GM12878 (cell line): ENCODE results near the gene TBCE. TPM values are rescaled to one million over a fixed set of nuclear protein-coding genes. Genes with fewer than 3 reads are reported as not detected.

Experiments used
- BCL11A ChIP-seq: IDR thresholded peaks from 2 replicates; pipeline ENCODE4 v1.6.1; 2011; ENCODE audit warnings: low read depth, low read length
- BRCA1 ChIP-seq: IDR thresholded peaks from 2 replicates; pipeline ENCODE4 v1.6.1; 2011; ENCODE audit warnings: low read depth, low read length, improper control_type of control experiment
- CBX5 ChIP-seq: sonication (generic); IDR thresholded peaks from 2 replicates; pipeline ENCODE4 v1.6.1; 2016; ENCODE audit warnings: low read depth, moderate library complexity, mild to moderate bottlenecking, inconsistent platforms
- CHD4 ChIP-seq: fragments of 200-600 bp; sonication (generic); IDR thresholded peaks from 2 replicates; pipeline ENCODE4 v1.6.1; 2016; ENCODE audit warnings: mild to moderate bottlenecking
- CTCF ChIP-seq, 3 experiments: IDR thresholded peaks in 2 of 3; conservative IDR thresholded peaks in 1 of 3; 2 replicates each; pipeline ENCODE4 v1.5.1; 2011; ENCODE audit warnings: low read depth in 3 of 3, low read length in 3 of 3, mild to moderate bottlenecking in 3 of 3, control low read depth in 2 of 3, moderate library complexity in 2 of 3, inconsistent platforms in 1 of 3, mixed read lengths in 1 of 3; ENCODE audit not compliant: control insufficient read depth in 2 of 3, insufficient read depth in 1 of 3; ENCODE audit errors: extremely low read depth in 1 of 3
- EP300 ChIP-seq, 2 experiments: fragments of 150-350 bp in 1 of 2; IDR thresholded peaks; 2 replicates each; pipeline ENCODE4 v1.6.1; 2011 to 2012; ENCODE audit warnings: low read depth in 2 of 2, low read length in 2 of 2, borderline replicate concordance in 1 of 2, improper control_type of control experiment in 1 of 2, inconsistent platforms in 1 of 2; ENCODE audit not compliant: control insufficient read depth in 1 of 2
- HCFC1 ChIP-seq: fragments of 150-350 bp; IDR thresholded peaks from 2 replicates; pipeline ENCODE4 v1.6.1; 2014; ENCODE audit warnings: low read length
- HDAC6 ChIP-seq: fragments of 200-600 bp; sonication (generic); IDR thresholded peaks from one replicate; pipeline ENCODE4 v1.8.0; 2017; ENCODE audit warnings: antibody characterized with exemption; ENCODE audit not compliant: unreplicated experiment
- IRF4 ChIP-seq: IDR thresholded peaks from 2 replicates; pipeline ENCODE4 v1.6.1; 2011; ENCODE audit warnings: low read depth, low read length
- JUND ChIP-seq: IDR thresholded peaks from 2 replicates; pipeline ENCODE4 v1.6.1; 2012; ENCODE audit warnings: low read depth, mild to moderate bottlenecking, low read length, improper control_type of control experiment, moderate library complexity
- NBN ChIP-seq: fragments of 450-650 bp; IDR thresholded peaks from 2 replicates; pipeline ENCODE4 v1.6.1; 2016
- NFXL1 ChIP-seq: fragments of 450-650 bp; IDR thresholded peaks from 2 replicates; pipeline ENCODE4 v1.6.1; 2017; ENCODE audit warnings: antibody characterized with exemption, mild to moderate bottlenecking, borderline replicate concordance
- NR2C2 ChIP-seq: IDR thresholded peaks from 2 replicates; pipeline ENCODE4 v1.6.1; 2011; ENCODE audit warnings: borderline replicate concordance, low read depth; ENCODE audit not compliant: control insufficient read depth, insufficient read length
- POLR2A ChIP-seq: IDR thresholded peaks from 2 replicates; pipeline ENCODE4 v1.6.1; 2011; ENCODE audit warnings: low read depth, mild to moderate bottlenecking, low read length
- POU2F2 ChIP-seq: IDR thresholded peaks from 3 replicates; pipeline ENCODE4 v1.6.1; 2011; ENCODE audit warnings: low read depth, mild to moderate bottlenecking, low read length, borderline replicate concordance
- RAD21 ChIP-seq: IDR thresholded peaks from 2 replicates; pipeline ENCODE4 v1.6.1; 2011; ENCODE audit warnings: mild to moderate bottlenecking, low read depth, low read length, moderate library complexity; ENCODE audit not compliant: insufficient read depth
- REST ChIP-seq: IDR thresholded peaks from 2 replicates; pipeline ENCODE4 v1.6.1; 2012; ENCODE audit warnings: mild to moderate bottlenecking, low read depth, low read length
- SMC3 ChIP-seq: IDR thresholded peaks from 2 replicates; pipeline ENCODE4 v1.6.1; 2011; ENCODE audit warnings: low read length, improper control_type of control experiment, borderline replicate concordance
- polyA plus RNA-seq, 11 experiments: library from polyadenylated mRNA; depleted of rRNA in 4 of 11; unstranded in 6 of 11; stranded (reverse) in 5 of 11; fragments of >200 nt; fragmentation: Nextera tagmentation in 4 of 11; fragmentation: Illumina TruSeq in 1 of 11; extraction: Ambion mirVana in 4 of 11; extraction: Trizol in 1 of 11; gene quantifications; 1 replicate in 1 of 11; 2 replicates in 10 of 11; pipeline versions ENCODE4 v1.2.1 to v1.2.3, GENCODE V29; 2011 to 2016; ENCODE audit warnings: inconsistent platforms in 2 of 11, missing spikeins in 2 of 11, low read depth in 1 of 11
- total RNA-seq, 4 experiments: library from RNA; depleted of rRNA in 3 of 4; stranded (reverse); fragments of >200 nt in 3 of 4; fragmentation: Illumina TruSeq in 1 of 4; extraction: Trizol in 1 of 4; gene quantifications; 2 replicates each; pipeline versions ENCODE4 v1.2.1 to v1.2.3, GENCODE V29; 2013 to 2021
- TF ChIP-seq, protein P1 (sequence below): fragments of 450-650 bp; IDR thresholded peaks from 2 replicates; pipeline ENCODE4 v1.6.1; 2017; ENCODE audit warnings: mild to moderate bottlenecking, moderate library complexity
- TF ChIP-seq, protein P2 (sequence below): fragments of 450-650 bp; IDR thresholded peaks from 2 replicates; pipeline ENCODE4 v1.6.1; 2016; ENCODE audit warnings: mild to moderate bottlenecking

TBCE gene
- total and polyA plus RNA-seq, 10 of the 15 experiments (the other 5 are each of a cell fraction or from before 2014, with no cell fraction given): 22.7 to 48.7 (median 29.2) TPM

DNA sequence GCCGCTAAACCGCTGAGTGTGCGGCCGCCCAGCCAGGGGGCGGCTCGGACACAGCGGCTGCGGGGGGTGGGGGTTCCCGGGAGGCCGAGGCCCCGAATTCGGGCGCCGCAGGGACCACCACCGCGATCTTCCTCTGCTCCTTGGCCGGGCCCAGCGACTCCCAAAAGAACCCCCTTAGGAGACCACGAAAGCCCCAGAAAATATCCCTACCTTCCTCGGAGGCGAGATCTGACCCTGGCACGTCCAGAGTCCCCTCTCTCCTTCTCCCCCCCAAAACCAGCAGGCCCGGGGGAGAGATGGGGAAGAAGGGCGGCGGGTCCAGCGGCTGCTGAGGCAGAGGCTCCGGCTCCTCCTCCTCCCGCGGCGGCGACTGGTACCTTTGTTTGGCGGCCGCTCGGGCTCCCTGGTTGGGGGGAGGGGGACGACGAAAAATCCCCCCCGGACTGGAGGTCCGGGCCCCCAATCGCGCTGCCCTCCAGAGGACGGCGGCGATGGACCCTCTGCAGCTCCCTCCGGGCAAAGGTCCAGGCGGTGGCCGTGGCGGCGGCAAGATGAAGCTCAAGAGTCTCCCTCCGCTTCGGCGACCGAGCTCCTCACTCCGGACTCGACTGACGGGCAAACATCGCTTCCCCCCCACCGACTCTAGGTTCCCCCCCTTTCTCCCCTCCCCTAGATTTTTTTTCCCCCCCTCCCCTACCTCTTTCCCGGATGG is 39.5 kb upstream of the TBCE start, which contains the start of gene ARID4B (continued):
- TF ChIP-seq JUND: no peak
- TF ChIP-seq, protein P1, sequence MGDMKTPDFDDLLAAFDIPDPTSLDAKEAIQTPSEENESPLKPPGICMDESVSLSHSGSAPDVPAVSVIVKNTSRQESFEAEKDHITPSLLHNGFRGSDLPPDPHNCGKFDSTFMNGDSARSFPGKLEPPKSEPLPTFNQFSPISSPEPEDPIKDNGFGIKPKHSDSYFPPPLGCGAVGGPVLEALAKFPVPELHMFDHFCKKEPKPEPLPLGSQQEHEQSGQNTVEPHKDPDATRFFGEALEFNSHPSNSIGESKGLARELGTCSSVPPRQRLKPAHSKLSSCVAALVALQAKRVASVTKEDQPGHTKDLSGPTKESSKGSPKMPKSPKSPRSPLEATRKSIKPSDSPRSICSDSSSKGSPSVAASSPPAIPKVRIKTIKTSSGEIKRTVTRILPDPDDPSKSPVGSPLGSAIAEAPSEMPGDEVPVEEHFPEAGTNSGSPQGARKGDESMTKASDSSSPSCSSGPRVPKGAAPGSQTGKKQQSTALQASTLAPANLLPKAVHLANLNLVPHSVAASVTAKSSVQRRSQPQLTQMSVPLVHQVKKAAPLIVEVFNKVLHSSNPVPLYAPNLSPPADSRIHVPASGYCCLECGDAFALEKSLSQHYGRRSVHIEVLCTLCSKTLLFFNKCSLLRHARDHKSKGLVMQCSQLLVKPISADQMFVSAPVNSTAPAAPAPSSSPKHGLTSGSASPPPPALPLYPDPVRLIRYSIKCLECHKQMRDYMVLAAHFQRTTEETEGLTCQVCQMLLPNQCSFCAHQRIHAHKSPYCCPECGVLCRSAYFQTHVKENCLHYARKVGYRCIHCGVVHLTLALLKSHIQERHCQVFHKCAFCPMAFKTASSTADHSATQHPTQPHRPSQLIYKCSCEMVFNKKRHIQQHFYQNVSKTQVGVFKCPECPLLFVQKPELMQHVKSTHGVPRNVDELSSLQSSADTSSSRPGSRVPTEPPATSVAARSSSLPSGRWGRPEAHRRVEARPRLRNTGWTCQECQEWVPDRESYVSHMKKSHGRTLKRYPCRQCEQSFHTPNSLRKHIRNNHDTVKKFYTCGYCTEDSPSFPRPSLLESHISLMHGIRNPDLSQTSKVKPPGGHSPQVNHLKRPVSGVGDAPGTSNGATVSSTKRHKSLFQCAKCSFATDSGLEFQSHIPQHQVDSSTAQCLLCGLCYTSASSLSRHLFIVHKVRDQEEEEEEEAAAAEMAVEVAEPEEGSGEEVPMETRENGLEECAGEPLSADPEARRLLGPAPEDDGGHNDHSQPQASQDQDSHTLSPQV: no peak
- no peak for TF ChIP-seq CHD4
- TF ChIP-seq IRF4: no peak
- TF ChIP-seq CTCF (IDR thresholded peaks at IDR 0.05 in 2 of 3, conservative IDR thresholded peaks at IDR 0.05 in 1 of 3; ENCODE audit: control insufficient read depth in 2 of 3, extremely low read depth in 1 of 3, insufficient read depth in 1 of 3, low read depth in 3 of 3, low read length in 3 of 3): no peak
- TF ChIP-seq POLR2A: peak; percentile 88
- TF ChIP-seq NBN: 0 out of 2 replicates have a peak, but pooled peaks have one; percentile 22
- 0 out of 2 replicates have a peak, but pooled peaks have one; percentile 5 for TF ChIP-seq REST
- no peak for TF ChIP-seq SMC3
- TF ChIP-seq NR2C2: no peak
- TF ChIP-seq RAD21: no peak
- TF ChIP-seq BRCA1: no peak
- TF ChIP-seq CBX5: no peak
- TF ChIP-seq EP300 (IDR thresholded peaks at IDR 0.05; ENCODE audit: borderline replicate concordance in 1 of 2, control insufficient read depth in 1 of 2, low read depth in 2 of 2, low read length in 2 of 2): no peak
- TF ChIP-seq BCL11A: no peak
- no peak for TF ChIP-seq HDAC6
- TF ChIP-seq, protein P2, sequence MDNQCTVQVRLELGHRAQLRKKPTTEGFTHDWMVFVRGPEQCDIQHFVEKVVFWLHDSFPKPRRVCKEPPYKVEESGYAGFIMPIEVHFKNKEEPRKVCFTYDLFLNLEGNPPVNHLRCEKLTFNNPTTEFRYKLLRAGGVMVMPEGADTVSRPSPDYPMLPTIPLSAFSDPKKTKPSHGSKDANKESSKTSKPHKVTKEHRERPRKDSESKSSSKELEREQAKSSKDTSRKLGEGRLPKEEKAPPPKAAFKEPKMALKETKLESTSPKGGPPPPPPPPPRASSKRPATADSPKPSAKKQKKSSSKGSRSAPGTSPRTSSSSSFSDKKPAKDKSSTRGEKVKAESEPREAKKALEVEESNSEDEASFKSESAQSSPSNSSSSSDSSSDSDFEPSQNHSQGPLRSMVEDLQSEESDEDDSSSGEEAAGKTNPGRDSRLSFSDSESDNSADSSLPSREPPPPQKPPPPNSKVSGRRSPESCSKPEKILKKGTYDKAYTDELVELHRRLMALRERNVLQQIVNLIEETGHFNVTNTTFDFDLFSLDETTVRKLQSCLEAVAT: peak; percentile 76; the same call in 1 of the 2 replicates
- TF ChIP-seq HCFC1: no peak
- no peak for TF ChIP-seq POU2F2
- no peak for TF ChIP-seq NFXL1
